Measurements from ENCODE around the gene TMEM181.

DNA sequence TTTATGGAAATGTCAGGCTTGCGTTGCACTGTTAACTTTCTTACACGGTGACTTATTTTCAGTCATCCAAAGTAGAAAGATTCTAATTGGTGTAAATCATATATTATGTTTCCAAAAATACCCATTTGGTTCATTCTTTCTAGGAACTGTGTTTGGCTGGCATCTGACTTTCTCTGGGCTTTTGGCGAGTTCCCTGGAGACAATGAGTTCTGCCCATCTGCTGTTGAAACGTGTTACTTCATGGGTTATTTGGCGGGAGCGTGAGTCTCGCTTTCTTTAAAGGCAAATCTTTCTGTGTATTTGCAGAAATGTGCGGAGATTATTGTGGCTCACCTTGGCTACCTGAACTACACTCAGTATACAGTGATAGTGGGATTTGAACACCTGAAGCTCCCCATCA lies 29.5 kb downstream of the TMEM181 start:
- TF ChIP-seq, protein P1, sequence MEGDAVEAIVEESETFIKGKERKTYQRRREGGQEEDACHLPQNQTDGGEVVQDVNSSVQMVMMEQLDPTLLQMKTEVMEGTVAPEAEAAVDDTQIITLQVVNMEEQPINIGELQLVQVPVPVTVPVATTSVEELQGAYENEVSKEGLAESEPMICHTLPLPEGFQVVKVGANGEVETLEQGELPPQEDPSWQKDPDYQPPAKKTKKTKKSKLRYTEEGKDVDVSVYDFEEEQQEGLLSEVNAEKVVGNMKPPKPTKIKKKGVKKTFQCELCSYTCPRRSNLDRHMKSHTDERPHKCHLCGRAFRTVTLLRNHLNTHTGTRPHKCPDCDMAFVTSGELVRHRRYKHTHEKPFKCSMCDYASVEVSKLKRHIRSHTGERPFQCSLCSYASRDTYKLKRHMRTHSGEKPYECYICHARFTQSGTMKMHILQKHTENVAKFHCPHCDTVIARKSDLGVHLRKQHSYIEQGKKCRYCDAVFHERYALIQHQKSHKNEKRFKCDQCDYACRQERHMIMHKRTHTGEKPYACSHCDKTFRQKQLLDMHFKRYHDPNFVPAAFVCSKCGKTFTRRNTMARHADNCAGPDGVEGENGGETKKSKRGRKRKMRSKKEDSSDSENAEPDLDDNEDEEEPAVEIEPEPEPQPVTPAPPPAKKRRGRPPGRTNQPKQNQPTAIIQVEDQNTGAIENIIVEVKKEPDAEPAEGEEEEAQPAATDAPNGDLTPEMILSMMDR (IDR thresholded peaks at IDR 0.05) = no peak
- TF ChIP-seq EZH2phosphoT487 (IDR thresholded peaks at IDR 0.05) (no peak), EZH2 (IDR thresholded peaks at IDR 0.05) (no peak)
